ENCODE data around the gene BHMT2.

Gene BHMT2, protein sequence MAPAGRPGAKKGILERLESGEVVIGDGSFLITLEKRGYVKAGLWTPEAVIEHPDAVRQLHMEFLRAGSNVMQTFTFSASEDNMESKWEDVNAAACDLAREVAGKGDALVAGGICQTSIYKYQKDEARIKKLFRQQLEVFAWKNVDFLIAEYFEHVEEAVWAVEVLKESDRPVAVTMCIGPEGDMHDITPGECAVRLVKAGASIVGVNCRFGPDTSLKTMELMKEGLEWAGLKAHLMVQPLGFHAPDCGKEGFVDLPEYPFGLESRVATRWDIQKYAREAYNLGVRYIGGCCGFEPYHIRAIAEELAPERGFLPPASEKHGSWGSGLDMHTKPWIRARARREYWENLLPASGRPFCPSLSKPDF

DNA sequence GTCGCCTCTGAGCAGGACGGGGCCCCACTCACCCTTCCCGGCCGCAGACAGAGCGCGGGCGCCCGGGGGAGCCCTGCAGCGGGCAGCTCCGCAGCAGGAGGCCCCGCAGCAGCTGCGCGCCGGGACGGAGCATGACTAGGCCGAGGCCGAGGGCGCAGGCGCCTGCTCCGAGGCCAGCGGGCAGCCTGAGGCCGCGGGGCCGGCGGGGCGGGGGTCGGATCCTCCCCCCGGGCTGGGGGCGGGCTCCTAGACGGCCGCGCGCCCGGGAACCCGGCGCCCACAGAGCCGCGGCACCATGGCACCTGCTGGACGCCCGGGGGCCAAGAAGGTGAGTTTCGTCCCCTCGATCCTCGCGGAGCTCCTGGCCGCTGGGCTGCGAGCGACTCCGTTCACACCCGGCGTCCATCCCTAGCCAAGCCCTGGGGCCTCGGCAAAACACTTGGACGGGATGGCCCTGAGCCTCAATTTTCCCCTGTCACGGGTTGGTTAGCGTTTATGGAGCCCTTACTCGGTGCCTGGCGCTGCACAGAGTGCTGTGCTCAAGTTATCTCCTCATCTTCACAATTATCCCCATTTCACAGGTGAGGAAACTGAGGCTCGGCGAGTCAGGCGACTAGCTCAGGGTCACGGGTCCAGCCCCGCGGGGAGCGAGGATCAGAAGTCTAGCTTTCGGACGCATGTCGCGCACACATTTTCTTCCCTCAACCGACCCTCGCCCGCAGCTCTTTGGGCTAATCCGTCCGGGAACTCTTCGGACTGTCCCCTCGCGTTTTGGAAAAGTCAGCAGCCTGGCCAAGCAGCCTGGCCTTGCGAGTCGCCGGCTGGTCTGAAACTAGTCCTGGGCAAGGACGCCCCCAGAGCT, at the start of gene BHMT2, which contains the start of gene DMGDH:
BHMT2 (plus strand) TSS at position 280 of the 862 bp plus-strand sequence; CDS start at position 296, 16 bp downstream.
DMGDH (minus strand) TSS at position 187 of the 862 bp plus-strand sequence; CDS start at position 133, 54 bp downstream.
- peak in 1 of 2 experiments; percentile 21 for DNase-seq

DNA sequence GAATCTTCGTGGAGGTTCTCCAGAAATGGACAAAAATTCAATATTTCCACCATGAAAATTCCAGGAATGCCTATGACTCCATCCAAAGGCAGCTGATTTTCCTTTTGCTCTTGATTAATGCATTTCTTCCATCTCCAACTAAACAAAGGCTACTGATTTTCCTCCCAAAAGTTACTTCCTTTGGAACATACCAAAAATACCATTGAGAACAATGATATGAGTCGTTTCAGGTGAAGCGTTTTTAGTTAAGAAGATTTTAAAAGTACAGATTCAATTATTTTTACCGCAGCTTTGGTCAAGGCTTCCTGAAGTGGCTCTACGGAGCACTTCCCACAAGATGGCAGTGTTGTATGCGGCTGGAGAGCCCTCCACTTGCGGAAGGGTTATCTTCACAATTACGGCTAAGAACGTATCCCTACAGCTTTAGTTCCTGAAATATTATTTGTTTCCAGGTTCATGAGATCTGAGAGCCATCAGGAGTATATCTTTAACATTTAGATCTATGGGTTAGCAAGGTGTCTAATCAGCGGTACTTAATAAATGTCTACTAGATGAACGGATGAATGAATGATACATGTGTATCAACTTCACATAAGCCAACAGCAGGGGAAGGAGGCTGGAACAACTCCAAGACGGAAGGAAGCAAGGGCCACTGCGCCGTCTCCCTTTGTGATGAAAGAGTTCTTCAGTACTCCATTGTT, 48.6 kb upstream of the BHMT2 start:
- peak; percentile 46 to 56 for DNase-seq

DNA sequence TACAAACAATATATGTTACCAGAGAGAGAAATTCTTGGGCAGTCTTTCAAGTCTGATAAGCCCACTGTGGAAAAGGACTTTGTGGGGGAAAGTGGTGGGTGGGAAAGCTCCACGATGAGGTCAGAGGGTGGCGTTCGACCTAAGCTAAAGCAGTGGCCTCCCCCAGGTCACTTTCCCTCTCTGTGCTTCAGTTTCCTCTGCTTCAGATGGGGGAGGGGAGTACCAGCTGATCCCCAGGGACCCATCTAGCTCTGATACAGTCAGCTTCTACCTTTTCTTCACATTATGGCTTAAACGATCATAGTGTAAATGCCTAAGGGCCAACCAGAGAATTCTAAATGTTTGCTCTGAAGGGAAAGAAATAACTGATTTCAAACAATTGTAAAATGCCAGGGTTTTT, 47.8 kb upstream of the BHMT2 start:
- DNase-seq = no peak

DNA sequence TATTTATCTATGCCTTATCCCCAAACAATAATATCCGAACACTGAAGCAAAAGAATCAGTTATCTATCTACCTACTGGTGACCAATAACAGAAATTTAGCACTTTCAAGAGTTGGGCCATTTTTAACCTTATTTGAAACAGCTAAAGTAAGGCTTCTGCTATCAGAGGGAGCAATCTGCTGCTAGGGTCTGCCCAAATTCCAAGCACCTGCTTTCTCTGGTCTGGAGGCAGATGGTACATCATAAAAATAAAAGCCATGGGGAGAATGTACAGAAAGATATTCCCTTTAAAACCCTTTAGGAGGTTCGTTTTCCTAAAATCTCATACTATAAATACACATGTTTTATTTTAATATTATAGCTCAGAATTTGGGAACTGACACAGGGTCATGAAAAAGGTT, 46.8 kb upstream of the BHMT2 start:
- DNase-seq = no peak

DNA sequence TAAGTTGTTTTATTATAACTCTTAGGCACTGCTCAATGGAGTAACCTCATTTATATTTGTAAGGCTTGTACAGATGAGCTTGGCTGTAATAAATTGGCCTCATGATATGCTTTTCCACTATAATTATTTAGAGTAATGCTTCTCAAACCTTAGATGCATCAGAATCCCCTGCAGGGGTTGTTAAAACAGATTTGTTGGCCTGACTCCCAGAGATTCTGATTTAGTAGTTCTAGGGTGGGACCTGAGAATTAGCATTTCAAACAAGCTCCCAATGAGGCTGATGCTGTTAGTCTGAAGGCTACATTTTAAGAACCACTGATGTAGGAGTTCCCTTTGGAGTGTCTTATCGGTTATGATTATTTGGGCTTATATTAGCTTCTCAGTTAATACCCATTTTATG, 46.2 kb upstream of the BHMT2 start:
- DNase-seq = no peak

DNA sequence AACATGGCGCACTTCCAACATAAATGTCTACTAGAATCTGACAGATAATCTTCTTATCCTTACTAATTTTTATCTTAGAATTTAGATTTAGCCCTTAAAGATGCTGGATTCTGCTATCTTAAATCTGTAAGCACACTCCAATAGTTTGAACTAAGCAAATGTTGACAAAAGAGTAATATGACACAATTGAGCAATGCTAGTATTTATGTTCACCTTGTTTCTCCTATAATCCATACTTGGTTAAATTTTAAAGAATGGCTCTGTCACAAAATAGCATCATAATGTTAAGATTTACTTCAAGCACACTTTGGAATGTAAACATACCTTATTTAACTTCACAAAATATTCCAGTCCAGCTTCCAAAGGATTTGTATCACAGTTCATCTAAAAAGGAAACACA, 45.6 kb upstream of the BHMT2 start:
- no peak for DNase-seq

DNA sequence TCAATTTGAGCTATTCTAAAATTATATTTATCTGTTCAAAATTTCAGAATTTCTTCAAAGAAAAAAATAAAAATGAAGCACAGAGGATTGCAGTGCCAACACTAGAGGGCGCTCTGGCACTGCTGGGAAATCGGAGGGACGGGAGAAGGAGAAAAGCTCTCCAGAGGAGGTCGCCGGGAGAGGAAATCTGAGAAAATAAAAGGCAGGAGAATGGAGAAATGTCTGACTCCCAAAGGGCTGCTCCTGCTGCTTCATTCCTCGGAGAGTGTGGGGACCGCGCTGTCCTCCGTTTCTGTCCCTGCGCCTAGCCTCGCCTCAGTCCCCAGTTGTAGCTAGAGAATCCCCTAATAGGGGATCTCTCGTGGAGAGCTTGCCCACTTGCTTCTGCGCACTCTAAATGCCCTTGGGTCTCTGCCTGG, 44.5 kb upstream of the BHMT2 start:
- peak; percentile 58 to 69 for DNase-seq

DNA sequence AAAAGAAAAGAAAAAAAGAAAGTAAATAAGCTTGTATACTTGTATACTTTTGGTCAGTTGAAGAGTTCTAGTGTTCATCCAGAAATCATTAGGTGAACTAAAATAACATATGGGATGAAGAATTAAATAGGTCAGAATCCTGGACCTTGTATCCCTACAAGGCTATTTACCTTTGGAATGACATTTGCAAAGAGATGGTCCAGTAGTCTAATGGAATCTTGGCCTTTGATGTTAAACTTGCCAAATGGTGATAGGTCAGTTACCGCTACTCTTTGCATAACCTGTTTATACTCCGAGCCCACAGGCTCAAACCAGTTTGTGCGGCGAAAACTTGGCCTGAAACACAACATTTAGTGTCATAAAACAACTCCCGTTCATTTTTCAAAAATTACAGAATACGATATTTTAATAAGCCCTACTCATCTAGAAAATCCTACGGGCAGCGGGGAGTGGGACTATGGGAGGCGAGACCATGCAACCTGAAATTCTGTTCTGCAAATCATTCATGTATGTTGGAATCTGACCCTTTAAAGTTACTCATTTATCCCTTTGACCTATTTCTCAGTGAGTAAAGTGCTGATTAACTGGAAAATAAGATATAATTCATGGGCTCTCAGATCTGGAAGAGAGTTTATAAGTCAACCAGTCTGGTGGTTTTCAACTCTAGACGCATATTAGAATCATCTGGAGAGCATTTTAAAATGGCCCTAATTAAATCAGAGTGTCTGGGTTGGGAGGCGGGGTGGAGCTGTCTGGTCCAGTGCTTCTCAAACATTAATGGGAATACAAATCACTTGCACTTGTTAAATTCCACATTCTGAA, 38.7 kb upstream of the BHMT2 start:
- DNase-seq = no peak

DNA sequence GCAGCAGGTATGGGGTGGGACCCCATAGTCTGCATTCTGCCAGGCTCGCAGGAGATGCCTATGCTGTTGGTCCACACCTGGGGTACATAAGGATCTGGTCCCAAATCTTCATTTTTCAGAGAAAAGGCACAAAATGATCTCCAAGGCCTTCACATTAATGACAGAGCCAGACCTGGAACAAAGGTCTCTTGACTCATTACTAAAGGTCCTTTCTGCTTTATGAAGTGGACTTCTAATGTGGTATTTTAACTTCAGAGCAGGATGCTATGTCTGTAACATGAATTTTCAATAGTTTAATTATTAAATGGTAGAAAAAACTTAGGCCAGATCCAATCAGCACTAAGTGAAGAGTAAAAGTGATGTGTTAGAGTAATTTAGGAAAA, 38.1 kb upstream of the BHMT2 start:
- DNase-seq = no peak

DNA sequence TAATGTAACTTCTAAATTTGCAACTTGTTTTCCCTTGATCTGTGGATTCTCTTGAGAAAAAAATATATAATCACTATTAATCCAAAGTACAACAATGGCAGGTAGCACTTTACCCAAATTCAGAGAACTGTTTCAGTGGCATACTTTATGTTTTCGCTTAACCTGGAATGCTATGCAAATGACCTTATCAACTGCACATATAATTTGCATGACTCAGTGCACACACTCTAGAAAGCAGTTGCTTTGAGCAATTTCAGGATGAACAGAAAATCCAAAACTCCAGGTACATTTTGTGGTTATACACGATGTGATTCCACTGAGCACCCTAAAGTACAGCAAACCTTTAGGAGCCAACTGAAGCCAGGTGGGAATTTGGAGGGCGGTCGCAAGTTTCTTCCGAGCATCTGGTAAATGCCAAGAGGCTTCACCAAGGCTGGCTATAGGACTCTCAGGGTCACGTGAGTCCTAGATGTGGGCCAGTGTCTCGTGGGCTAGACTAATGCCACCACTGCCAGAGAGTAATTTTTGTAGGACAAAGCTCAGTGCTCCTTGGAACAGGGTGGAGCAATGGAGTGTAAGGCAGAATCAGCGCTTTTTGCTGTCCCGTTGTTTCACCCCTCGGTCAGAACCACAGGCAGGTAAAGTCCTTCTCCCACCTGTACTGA, 37.4 kb upstream of the BHMT2 start:
- no peak for DNase-seq

DNA sequence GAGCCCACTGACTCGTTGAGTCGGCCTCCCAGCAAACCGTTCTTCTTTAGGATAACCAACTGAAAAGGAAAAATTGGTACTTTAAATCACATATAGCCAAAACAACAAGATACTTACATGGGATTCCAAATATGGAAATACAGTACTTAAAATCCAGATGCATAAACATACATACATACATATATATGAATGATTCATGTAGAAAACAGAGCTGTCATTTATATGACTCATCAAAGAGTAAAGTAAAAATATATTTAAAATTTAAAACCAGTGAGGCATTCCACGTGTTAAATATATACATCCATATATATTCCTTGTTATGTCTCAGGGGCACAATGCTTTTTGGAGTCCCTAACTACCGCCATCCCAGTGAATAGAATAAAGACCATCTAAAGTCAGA, 36.8 kb upstream of the BHMT2 start:
- no peak for DNase-seq

DNA sequence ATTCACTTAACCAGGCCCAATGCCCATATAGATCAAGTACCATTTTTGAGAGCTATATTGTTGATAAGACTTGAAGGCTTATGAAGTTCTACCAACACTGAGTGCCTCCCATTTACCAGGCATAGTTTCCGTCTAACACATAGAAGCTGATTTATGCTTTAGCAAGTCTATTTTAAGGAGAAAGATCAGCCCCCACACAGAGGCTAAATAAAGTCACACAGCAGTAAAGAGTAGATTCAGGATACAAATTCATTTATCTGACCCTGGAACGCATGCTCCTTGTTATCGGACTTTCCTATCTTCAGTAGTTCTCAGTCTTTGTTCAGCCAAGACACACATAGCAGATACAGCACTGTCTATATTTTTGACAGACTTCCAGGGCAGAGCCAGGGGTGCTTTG, 34.3 kb upstream of the BHMT2 start:
- no peak for DNase-seq

DNA sequence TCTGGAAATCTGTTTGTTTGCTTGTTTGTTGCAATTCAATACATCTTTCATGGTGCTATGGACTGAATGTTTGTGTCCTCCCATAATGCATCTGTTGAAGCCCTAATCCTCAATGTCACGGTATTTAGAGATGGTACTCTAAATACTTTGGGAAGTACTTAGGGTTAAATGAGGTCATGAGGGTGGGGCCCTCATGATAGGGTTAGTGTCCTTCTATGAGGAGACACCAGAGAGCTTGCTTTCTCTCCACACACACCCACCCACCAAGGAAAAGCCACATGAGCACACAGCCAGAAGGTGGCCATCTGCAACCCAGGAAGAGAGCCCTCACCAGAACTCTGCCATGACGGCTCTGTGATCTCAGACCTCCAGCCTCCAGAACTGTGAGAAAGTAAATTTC, 32.8 kb upstream of the BHMT2 start:
- DNase-seq = no peak

DNA sequence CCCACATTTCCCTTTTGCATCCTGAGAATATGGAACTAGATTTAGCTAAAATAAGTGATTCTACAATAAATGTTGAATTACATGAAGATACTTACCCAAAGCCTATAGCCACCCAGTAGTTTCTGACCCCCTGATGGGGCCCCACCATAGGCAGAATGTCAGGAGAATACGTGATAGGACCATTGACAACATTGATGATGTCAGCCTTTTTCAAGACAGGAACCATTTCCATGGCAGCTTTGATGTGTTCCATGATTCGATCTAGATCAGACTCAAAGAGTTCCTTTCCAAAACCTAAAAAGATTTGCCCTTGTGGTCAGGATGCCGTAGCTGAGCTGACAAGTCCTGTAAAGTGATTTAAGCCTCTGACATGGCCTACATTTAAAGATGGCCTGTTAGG, 27.4 kb upstream of the BHMT2 start:
- DNase-seq = no peak

DNA sequence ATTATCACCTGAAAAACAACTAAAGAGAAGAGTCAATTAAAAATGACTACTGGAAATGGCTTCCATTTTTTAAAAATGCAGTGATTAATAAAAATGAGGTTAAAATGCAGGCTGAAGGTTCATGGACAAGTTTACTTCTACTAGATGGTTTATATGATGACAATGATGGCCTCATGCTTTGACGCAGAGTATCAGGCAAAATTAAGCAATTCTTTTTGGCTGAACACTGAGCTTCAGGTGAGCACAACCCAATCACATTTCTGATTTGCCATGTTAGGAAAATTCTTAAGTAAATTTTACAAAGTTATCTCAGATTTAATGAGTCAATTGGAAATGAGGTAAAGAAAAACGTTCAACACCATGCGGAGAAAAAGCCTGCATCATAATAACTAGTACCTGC, 22.4 kb upstream of the BHMT2 start:
- no peak for DNase-seq

DNA sequence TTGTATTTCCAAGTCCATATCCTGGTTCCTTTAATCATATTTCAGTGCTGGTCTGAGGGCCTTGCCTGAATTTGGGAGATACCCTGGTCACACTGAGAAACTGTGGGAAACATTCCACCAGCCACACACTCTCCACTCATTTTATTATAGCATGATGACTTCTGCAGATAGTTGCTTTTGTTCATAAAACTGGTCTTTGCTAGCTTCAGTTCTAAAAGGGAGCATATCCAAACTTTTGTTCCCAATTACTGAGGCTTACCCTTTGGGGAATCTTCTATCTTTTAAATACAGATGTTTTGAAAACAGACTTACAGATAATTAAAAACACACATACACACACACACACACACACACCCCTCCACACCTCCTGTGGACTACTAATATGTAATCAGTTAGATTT, 21.1 kb upstream of the BHMT2 start:
- DNase-seq = no peak

DNA sequence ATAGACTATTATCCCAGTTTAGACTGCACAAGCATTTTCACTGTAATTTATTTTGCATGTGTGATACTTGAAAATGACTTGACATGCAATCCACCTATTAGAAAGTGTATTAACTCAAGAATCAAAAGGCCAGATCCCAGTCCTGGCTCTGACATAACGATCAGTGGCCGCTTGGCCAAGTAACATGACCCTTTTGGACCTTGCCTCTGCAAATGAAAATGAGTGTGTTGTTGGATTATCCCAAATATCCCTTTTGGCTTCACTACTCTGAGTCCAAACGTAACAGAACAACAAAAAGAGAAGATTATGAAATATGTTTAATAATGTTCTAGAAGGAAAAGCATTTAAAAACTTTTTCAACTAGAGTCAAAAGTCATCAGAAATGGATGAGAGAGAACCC, 19.1 kb upstream of the BHMT2 start:
- no peak for DNase-seq

DNA sequence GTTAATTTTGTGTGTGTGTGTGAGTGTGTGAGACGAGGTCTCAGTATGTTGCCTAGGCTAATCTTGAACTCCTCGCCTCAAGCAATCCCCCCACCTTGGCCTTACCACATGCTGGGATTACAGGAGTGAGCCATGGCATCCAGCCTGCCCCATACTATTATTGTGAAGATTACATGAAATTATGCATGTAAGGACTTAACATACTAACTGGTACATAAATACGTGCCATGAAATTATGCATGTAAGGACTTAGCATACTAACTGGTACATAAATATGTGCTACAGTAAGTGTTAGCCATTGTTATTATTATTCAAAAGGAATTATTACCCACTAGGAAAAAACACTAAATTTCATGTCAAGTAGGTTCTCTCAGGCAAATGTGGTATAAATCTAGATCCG, 16.2 kb upstream of the BHMT2 start:
- no peak for DNase-seq

DNA sequence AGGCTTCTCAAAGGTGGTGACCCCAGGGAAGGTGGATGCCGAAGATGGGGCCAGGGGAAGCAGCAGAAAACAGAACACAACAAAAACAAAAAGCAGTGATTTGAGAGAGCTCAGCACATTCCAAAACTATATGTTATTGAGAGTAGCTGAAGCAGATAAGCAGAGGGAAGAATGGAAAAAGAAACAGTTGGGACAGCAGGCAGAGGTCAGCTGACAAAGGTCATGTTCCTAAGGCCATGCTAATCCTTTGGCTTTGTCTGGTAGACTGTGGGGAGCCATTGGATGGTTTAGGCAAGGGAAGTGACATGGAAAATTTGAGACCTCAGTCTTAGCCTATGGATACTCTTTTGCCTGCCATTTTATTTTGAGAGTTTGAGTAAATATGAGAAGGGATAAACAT, 14.6 kb upstream of the BHMT2 start:
- DNase-seq = no peak

DNA sequence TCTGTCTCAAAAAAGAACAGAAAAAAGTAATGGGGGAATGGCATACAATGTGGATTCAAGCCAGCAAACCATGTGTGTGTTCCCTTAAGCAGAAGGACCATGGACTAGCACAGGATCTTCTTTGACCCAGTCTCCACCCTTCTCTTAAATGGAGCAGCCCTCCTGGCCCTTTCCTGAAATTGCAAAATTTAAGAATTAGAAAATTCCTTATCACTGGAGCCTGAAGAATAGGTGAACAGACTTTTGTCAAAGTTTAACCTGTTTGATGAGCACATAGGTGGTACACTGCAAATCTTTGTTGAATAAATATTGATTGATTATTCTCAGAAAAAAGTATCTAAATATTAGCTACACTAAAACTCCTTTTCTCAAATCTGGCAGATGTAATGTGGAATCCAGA, 12.7 kb upstream of the BHMT2 start:
- DNase-seq = no peak

DNA sequence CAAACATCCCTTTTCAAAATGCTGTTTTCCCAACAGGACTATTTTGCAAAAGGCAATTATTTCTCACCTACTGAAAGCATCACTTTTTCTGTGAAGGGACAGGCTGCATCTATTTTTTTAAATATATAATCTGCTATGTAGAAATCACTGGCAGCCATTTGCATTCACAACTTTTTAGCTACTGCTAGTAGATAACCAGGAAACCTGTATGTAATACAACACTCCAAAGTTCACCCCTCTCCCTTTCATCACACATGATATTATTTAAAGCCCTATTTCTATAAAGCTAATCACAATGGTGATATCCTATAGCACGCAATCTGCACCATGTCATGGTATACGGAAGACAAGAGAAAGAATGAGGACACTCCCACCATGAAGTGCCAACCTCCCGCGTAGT, 9.9 kb upstream of the BHMT2 start:
- DNase-seq = no peak

DNA sequence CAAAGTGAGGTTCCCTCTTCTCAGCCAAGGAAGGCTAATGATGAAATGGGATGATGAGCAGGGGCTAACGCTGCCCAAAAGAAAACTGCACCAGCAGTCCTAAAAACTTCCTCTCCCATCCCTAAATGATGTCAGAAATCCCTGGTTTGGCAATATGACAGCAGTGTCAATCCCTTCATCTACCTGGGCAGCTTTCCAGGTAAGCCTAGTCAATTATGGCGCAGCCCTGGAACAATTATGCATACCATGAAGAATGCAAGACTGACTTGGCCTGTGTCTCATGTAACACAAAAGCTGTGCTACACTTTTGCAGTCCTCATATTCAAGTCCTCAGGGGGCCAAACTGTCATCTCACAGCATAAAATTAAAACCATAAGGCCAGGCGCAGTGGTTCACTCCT, 7.1 kb upstream of the BHMT2 start:
- no peak for DNase-seq

Measured in activated T-cell treated with anti-CD3 and anti-CD28 coated beads, Interleukin-2, amount 50 U/mL, for 48 hours (primary cell).